GM12878 (cell line): ENCODE measurements around the gene FLT3LG. TPM values are rescaled to one million over a fixed set of nuclear protein-coding genes. Genes with fewer than 3 reads are reported as not detected.
A peak's percentile ranks its signal among the peaks of the same experiment; 100 is the strongest.

Source experiments
- ASH2L ChIP-seq: fragments of 300-600, 200-600 bp; sonication (generic); IDR thresholded peaks from 2 replicates; pipeline ENCODE4 v1.6.1; 2017; ENCODE audit warnings: low read depth, mild to moderate bottlenecking, borderline replicate concordance
- BCL3 ChIP-seq: IDR thresholded peaks from 2 replicates; pipeline ENCODE4 v1.6.1; 2011; ENCODE audit warnings: borderline replicate concordance, low read depth, mild to moderate bottlenecking, moderate library complexity, low read length; ENCODE audit not compliant: insufficient read depth, poor library complexity, severe bottlenecking
- CBFB ChIP-seq: IDR thresholded peaks from 2 replicates; pipeline ENCODE4 v1.6.1; 2016; ENCODE audit warnings: antibody characterized with exemption, low read depth
- CTCF ChIP-seq, 3 experiments: IDR thresholded peaks in 2 of 3; conservative IDR thresholded peaks in 1 of 3; 2 replicates each; pipeline ENCODE4 v1.5.1; 2011; ENCODE audit warnings: low read depth in 3 of 3, low read length in 3 of 3, mild to moderate bottlenecking in 3 of 3, control low read depth in 2 of 3, moderate library complexity in 2 of 3, inconsistent platforms in 1 of 3, mixed read lengths in 1 of 3; ENCODE audit not compliant: control insufficient read depth in 2 of 3, insufficient read depth in 1 of 3; ENCODE audit errors: extremely low read depth in 1 of 3
- CUX1 ChIP-seq: IDR thresholded peaks from 2 replicates; pipeline ENCODE4 v1.6.1; 2012; ENCODE audit warnings: improper control_type of control experiment, low read depth, low read length; ENCODE audit not compliant: insufficient replicate concordance
- IKZF1 ChIP-seq: fragments of 450-650 bp; conservative IDR thresholded peaks from 2 replicates; pipeline ENCODE4 v1.6.1; 2017; ENCODE audit warnings: antibody characterized with exemption, mild to moderate bottlenecking
- MYC ChIP-seq: IDR thresholded peaks from 2 replicates; pipeline ENCODE4 v1.6.1; 2011; ENCODE audit warnings: mild to moderate bottlenecking, low read length, moderate library complexity, inconsistent platforms; ENCODE audit not compliant: insufficient read depth, insufficient replicate concordance, insufficient read length, severe bottlenecking
- PKNOX1 ChIP-seq: fragments of 450-650 bp; IDR thresholded peaks from 2 replicates; pipeline ENCODE4 v1.6.1; 2016; ENCODE audit warnings: mild to moderate bottlenecking
- SIN3A ChIP-seq: IDR thresholded peaks from 2 replicates; pipeline ENCODE4 v1.6.1; 2012; ENCODE audit warnings: low read depth, low read length, improper control_type of control experiment
- SP1 ChIP-seq: IDR thresholded peaks from one replicate; pipeline ENCODE4 v1.6.1; 2011; ENCODE audit warnings: low read depth, low read length
- ZNF687 ChIP-seq: fragments of 450-650 bp; IDR thresholded peaks from 2 replicates; pipeline ENCODE4 v1.6.1; 2017; ENCODE audit warnings: mild to moderate bottlenecking, moderate library complexity
- polyA plus RNA-seq, 11 experiments: library from polyadenylated mRNA; depleted of rRNA in 4 of 11; unstranded in 6 of 11; stranded (reverse) in 5 of 11; fragments of >200 nt; fragmentation: Nextera tagmentation in 4 of 11; fragmentation: Illumina TruSeq in 1 of 11; extraction: Ambion mirVana in 4 of 11; extraction: Trizol in 1 of 11; gene quantifications; 1 replicate in 1 of 11; 2 replicates in 10 of 11; pipeline versions ENCODE4 v1.2.1 to v1.2.3, GENCODE V29; 2011 to 2016; ENCODE audit warnings: inconsistent platforms in 2 of 11, missing spikeins in 2 of 11, low read depth in 1 of 11
- total RNA-seq, 4 experiments: library from RNA; depleted of rRNA in 3 of 4; stranded (reverse); fragments of >200 nt in 3 of 4; fragmentation: Illumina TruSeq in 1 of 4; extraction: Trizol in 1 of 4; gene quantifications; 2 replicates each; pipeline versions ENCODE4 v1.2.1 to v1.2.3, GENCODE V29; 2013 to 2021

FLT3LG gene
- total and polyA plus RNA-seq, 10 of the 15 experiments (the other 5 are each of a cell fraction or from before 2014, with no cell fraction given): 0.68 to 13.1 (median 4.3) TPM

GRCh38 chr19:49533551-49534488 is 59.8 kb downstream of the FLT3LG start (continued):
- TF ChIP-seq ZNF687 (no peak), MYC (peak; percentile 36), PKNOX1 (no peak), SIN3A (peak; percentile 55; the same call in 1 of the 2 replicates), CUX1 (no peak), ASH2L (no peak), CBFB (no peak), BCL3 (no peak), SP1 (peak; percentile 9), CTCF (IDR thresholded peaks at IDR 0.05 in 2 of 3, conservative IDR thresholded peaks at IDR 0.05 in 1 of 3; ENCODE audit: control insufficient read depth in 2 of 3, extremely low read depth in 1 of 3, insufficient read depth in 1 of 3, low read depth in 3 of 3, low read length in 3 of 3) (peak; percentile 7 to 42 (median 37); a peak in 4 of 6 replicates), IKZF1 (peak; percentile 36; the same call in 1 of the 2 replicates)
